Endothelial cell of umbilical vein (primary cell): ENCODE measurements around the gene ADARB2.

ENCODE experiments used
- EZH2 ChIP-seq: IDR thresholded peaks from 2 replicates; pipeline ENCODE4 v1.6.1; 2012; ENCODE audit warnings: borderline replicate concordance, low read depth, mild to moderate bottlenecking, moderate library complexity, low read length, inconsistent platforms; ENCODE audit not compliant: severe bottlenecking
- POLR2A ChIP-seq: IDR thresholded peaks from 2 replicates; pipeline ENCODE4 v1.6.1; 2012; ENCODE audit warnings: low read depth, mild to moderate bottlenecking, control low read depth, low read length
- POLR2AphosphoS5 ChIP-seq: IDR thresholded peaks from 2 replicates; pipeline ENCODE4 v1.6.1; 2012; ENCODE audit warnings: low read depth, mild to moderate bottlenecking, control low read depth, low read length, moderate library complexity; ENCODE audit not compliant: insufficient read depth
- TF ChIP-seq, protein P1 (sequence below): IDR thresholded peaks from 2 replicates; pipeline ENCODE4 v1.6.1; 2011; ENCODE audit not compliant: insufficient read depth, insufficient read length
- TF ChIP-seq, protein P2 (sequence below), 2 donors: IDR thresholded peaks; 1 replicate in 1 of 2; 2 replicates in 1 of 2; pipeline ENCODE4 v1.5.1; 2011; ENCODE audit warnings: low read length in 2 of 2, mild to moderate bottlenecking in 2 of 2, moderate library complexity in 2 of 2, control low read depth in 1 of 2, inconsistent platforms in 1 of 2, low read depth in 1 of 2; ENCODE audit not compliant: insufficient read depth in 1 of 2; ENCODE audit errors: extremely low read depth in 1 of 2

DNA sequence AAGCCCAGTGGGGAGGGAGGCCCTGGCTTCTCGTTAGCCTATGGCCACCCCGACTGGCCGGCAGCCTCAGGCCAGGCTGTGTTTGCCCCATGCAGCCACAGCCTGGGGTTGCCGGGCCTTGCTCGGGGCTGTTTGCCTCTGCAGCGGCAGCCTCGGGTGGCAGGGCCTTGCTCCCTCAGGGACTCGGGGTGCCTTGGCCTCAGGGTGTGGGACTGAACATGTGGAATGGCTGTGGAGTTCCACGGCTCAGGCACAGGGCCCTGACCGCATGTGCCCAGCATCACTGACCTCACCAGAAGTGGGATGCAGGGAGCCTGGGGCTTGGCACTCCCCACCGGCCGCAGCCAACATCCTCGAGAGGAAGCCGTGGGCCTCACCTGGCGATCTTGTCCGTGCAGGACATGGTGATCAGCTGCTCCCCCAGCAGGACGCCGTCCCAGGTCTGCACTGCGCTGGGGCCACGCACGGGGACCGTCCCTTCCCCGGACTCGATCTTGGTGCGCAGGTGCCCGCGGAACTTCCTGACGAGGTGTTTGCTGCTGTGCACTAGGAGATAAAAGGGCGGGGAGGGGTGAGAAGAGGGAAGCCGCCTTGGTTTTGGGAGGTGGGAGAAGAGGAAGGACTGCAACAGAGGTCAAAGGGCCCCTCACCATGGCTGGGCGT, 520.6 kb downstream of the ADARB2 start:
- TF ChIP-seq, protein P1, sequence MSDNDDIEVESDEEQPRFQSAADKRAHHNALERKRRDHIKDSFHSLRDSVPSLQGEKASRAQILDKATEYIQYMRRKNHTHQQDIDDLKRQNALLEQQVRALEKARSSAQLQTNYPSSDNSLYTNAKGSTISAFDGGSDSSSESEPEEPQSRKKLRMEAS: no peak
- TF ChIP-seq, protein P2, sequence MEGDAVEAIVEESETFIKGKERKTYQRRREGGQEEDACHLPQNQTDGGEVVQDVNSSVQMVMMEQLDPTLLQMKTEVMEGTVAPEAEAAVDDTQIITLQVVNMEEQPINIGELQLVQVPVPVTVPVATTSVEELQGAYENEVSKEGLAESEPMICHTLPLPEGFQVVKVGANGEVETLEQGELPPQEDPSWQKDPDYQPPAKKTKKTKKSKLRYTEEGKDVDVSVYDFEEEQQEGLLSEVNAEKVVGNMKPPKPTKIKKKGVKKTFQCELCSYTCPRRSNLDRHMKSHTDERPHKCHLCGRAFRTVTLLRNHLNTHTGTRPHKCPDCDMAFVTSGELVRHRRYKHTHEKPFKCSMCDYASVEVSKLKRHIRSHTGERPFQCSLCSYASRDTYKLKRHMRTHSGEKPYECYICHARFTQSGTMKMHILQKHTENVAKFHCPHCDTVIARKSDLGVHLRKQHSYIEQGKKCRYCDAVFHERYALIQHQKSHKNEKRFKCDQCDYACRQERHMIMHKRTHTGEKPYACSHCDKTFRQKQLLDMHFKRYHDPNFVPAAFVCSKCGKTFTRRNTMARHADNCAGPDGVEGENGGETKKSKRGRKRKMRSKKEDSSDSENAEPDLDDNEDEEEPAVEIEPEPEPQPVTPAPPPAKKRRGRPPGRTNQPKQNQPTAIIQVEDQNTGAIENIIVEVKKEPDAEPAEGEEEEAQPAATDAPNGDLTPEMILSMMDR (IDR thresholded peaks at IDR 0.05; ENCODE audit: extremely low read depth in 1 of 2, insufficient read depth in 1 of 2, low read depth in 1 of 2, low read length in 2 of 2): no peak
- TF ChIP-seq POLR2AphosphoS5: no peak
- TF ChIP-seq EZH2: no peak
- no peak for TF ChIP-seq POLR2A
